Heart left ventricle (tissue), 16 donors: ENCODE results near the gene MGLL. TPM values are rescaled to one million over a fixed set of nuclear protein-coding genes. Genes with fewer than 3 reads are reported as not detected.
A peak's percentile ranks its signal among the peaks of the same experiment; 100 is the strongest.

Source experiments
- ATAC-seq, 4 donors: fragments of 200-7000 bp; cut with Tn5 transposase; one replicate each; pipeline ENCODE4 v1.9.1; 2020 to 2022; ENCODE audit warnings: moderate library complexity in 4 of 4, mild to moderate bottlenecking in 3 of 4, moderate number of reproducible peaks in 1 of 4
- DNase-seq, 5 donors: peaks; one replicate each; pipeline ENCODE4 v3.0.0-alpha.2; 2020
- H3K27ac ChIP-seq, 12 donors: fragments of 200-600 bp; sonication (generic) in 4 of 12; one replicate each; pipeline versions ENCODE4 v1.5.0 to v1.8.0; 2016 to 2022; ENCODE audit warnings: mild to moderate bottlenecking in 2 of 12
- H3K27me3 ChIP-seq, 9 donors: fragments of 200-600 bp; sonication (generic) in 2 of 9; one replicate each; pipeline versions ENCODE4 v1.5.1 to v1.8.0; 2016 to 2022; ENCODE audit warnings: mild to moderate bottlenecking in 3 of 9
- H3K36me3 ChIP-seq, 9 donors: fragments of 200-600 bp; sonication (generic) in 2 of 9; one replicate each; pipeline versions ENCODE4 v1.5.0 to v1.8.0; 2018 to 2022; ENCODE audit warnings: mild to moderate bottlenecking in 2 of 9
- H3K4me1 ChIP-seq, 12 donors: fragments of 200-600 bp; sonication (generic) in 4 of 12; one replicate each; pipeline versions ENCODE4 v1.5.0 to v1.8.0; 2016 to 2022; ENCODE audit warnings: mild to moderate bottlenecking in 3 of 12
- H3K4me3 ChIP-seq, 12 donors: fragments of 200-600 bp; sonication (generic) in 4 of 12; one replicate each; pipeline versions ENCODE4 v1.5.0 to v1.8.0; 2017 to 2022; ENCODE audit warnings: mild to moderate bottlenecking in 9 of 12, moderate library complexity in 4 of 12
- H3K9me3 ChIP-seq, 12 donors: fragments of 200-600 bp; sonication (generic) in 4 of 12; one replicate each; pipeline versions ENCODE4 v1.5.0 to v1.8.0; 2016 to 2022; ENCODE audit warnings: mild to moderate bottlenecking in 1 of 12
- CTCF ChIP-seq, 12 donors: fragments of 200-600 bp; sonication (generic) in 4 of 12; IDR thresholded peaks; one replicate each; pipeline versions ENCODE4 v1.5.0 to v1.8.0; 2018 to 2022; ENCODE audit warnings: antibody characterized with exemption in 12 of 12, mild to moderate bottlenecking in 5 of 12
- POLR2A ChIP-seq, 2 donors: fragments of 450-650 bp; IDR thresholded peaks; one replicate each; pipeline ENCODE4 v1.6.1; 2017; ENCODE audit warnings: antibody characterized with exemption in 2 of 2, mild to moderate bottlenecking in 2 of 2, moderate library complexity in 2 of 2
- WGBS, 4 donors: extraction: QIAGEN DNeasy Blood & Tissue Kit in 2 of 4; methylation state at CpG; one replicate each; pipeline versions ENCODE4 v1.1.5 to v1.1.7; 2013 to 2018; 5-methylcytosine and 5-hydroxymethylcytosine counted together
- intact Hi-C, 10 donors: fragments of 100-400 bp; cut with DNase I; formaldehyde crosslinking; loops; one replicate each; pipeline versions ENCODE4 v1.11.1 to v1.14.2; 2022
- polyA plus RNA-seq, 2 donors: library from polyadenylated mRNA; stranded (reverse); fragments of 200-250 nt; gene quantifications; one replicate each; pipeline ENCODE4 v1.2.3, GENCODE V29; 2013
- total RNA-seq, 9 donors: library from RNA; depleted of rRNA in 2 of 9; stranded (reverse); fragments of >200 nt in 2 of 9; fragmentation: NEBNext Ultra II Directional in 3 of 9; extraction: Animal tissue kit (Norgen Biotek cat#: 25700) in 3 of 9; gene quantifications; one replicate each; pipeline versions ENCODE4 v1.1.0 to v1.2.4, GENCODE V29; 2016 to 2023
- donor health status: ischemic (EF 13 %, LVEDD 7.1; RV severe dilation, severe dysfunction).
- donor health status: healthy with polysubstance abuse.
- donor health status: DM: no; HTN: yes; CAD: no.
- donor health status: DM: no; HTN: no; CAD: no.
- donor health status: ischemic (EF 25% LVEDD 6.9; RV normal size, moderate dysfunction).
- donor health status: ischemic (EF 25% LVEDD 5.7; RV mildly dilated, moderate dysfunction).
- donor health status: healthy.
- donor health status: DM: yes; HTN: yes; CAD: no.
- donor health status: ischemic (EF 35%, LVEDD 5.7; RV mildly dilated, moderate dysfunction).
- donor health status: nonischemic (EF 11% LVEDD 7.7; RV severe dilation, severe dysfunction).
- donor health status: DM: yes; HTN: yes; CAD: no.
- donor health status: PGD.
- donor health status: ischemic (EF 29% LVEDD 5.4; RV normal size, mild dysfunction).
- donor health status: nonischemic (EF 23%, LVEDD 6.1; RV moderate dilation, normal function).

MGLL gene
- total and polyA plus RNA-seq, 11 donors: 38.5 to 119 (median 78.9) TPM

GRCh38 chr3:127702151-127702578 is 120.2 kb downstream of the MGLL start:
- WGBS, 4 donors: 43 to 59% (median 54%) methylated on average over 3 to 4 of the region's 4 CpGs
- peak in 3 of 5 donors; percentile 52 to 64 (median 62) for DNase-seq

GRCh38 chr3:127701280-127701911 is 120.9 kb downstream of the MGLL start:
- TF ChIP-seq POLR2A (IDR thresholded peaks at IDR 0.05): no peak
- no peak for TF ChIP-seq CTCF (IDR thresholded peaks at IDR 0.05)
- intact Hi-C loops: loop anchor here in 4 of 10 donors (2.0 to 5.0 kb wide), 4 partner anchors 13 to 46 kb away; no protein-coding TSS in a partner anchor
- WGBS, 4 donors: 48 to 65% (median 52%) methylated on average over 11 of the region's 11 CpGs

More at GRCh38 chr3:127702151-127702578, 120.2 kb downstream of the MGLL start:
- Histone ChIP-seq H3K27ac (peak overlapping the region; percentile 76 to 98 (median 93)), H3K9me3 (peaks cover 0 to 6% (median 0%) of the 10 kb centered on the region in 12 donors), H3K4me3 (no peak overlapping the region), H3K36me3 (peaks cover 0 to 26% (median 13%) of the 10 kb centered on the region in 9 donors), H3K27me3 (no peaks in the 10 kb centered on the region), H3K4me1 (peaks cover 13 to 84% (median 67%) of the 10 kb centered on the region in 12 donors)
- peak in 1 of 4 donors; percentile 3 for ATAC-seq
- TF ChIP-seq CTCF (IDR thresholded peaks at IDR 0.05) (no peak), POLR2A (IDR thresholded peaks at IDR 0.05) (no peak)
- intact Hi-C loops: loop anchor here in 1 of 10 donors (5.0 kb wide), 1 partner anchor 45 kb away; no protein-coding TSS in a partner anchor

GRCh38 chr3:127700406-127700805 is 121.9 kb downstream of the MGLL start:
- Histone ChIP-seq H3K27ac (peak overlapping the region; percentile 88 to 98 (median 93)), H3K9me3 (peaks cover 0 to 6% (median 0%) of the 10 kb centered on the region in 12 donors), H3K36me3 (peaks cover 0 to 14% (median 3%) of the 10 kb centered on the region in 9 donors), H3K4me3 (no peak overlapping the region), H3K27me3 (no peaks in the 10 kb centered on the region), H3K4me1 (peaks cover 17 to 85% (median 73%) of the 10 kb centered on the region in 12 donors)
- DNase-seq: peak in 3 of 5 donors; percentile 15 to 33 (median 23)
- WGBS, 4 donors: 67 to 81% (median 75%) methylated on average over 5 of the region's 5 CpGs
- intact Hi-C loops: loop anchor here in 4 of 10 donors (2.0 to 5.0 kb wide), 4 partner anchors 14 to 47 kb away; no protein-coding TSS in a partner anchor
- ATAC-seq: no peak
- TF ChIP-seq CTCF (IDR thresholded peaks at IDR 0.05) (no peak), POLR2A (IDR thresholded peaks at IDR 0.05) (no peak)

More at GRCh38 chr3:127701280-127701911, 120.9 kb downstream of the MGLL start:
- DNase-seq: peak; percentile 70 to 76 (median 72)
- H3K36me3 ChIP-seq: peaks cover 0 to 20% (median 11%) of the 10 kb centered on the region in 9 donors
- peaks cover 0 to 6% (median 0%) of the 10 kb centered on the region in 12 donors for H3K9me3 ChIP-seq
- peak in 2 of 4 donors; percentile 6 to 56 for ATAC-seq
- no peaks in the 10 kb centered on the region for H3K27me3 ChIP-seq
- H3K4me3 ChIP-seq: no peak overlapping the region
- peak overlapping the region; percentile 76 to 98 (median 93) for H3K27ac ChIP-seq
- H3K4me1 ChIP-seq: peaks cover 17 to 86% (median 69%) of the 10 kb centered on the region in 12 donors
